ENCODE data around the gene CACUL1. TPM values are rescaled to one million over a fixed set of nuclear protein-coding genes. Genes with fewer than 3 reads are reported as not detected.
"Not testable (repeated sequence)": the region's sequence is repeated elsewhere in the genome, so short reads cannot be mapped to it uniquely, and the experiment has no call there.

The CACUL1 gene
- total RNA-seq, 1 donor from 2014 or later: 23.5 TPM

- intact Hi-C loops (cut with micrococcal nuclease): no loop called here
Measured at GRCh38 chr10:118689070-118689858, 65.5 kb downstream of the CACUL1 start.

GRCh38 chr10:118687472-118687871 lies 67.3 kb downstream of the CACUL1 start:
- intact Hi-C loops (cut with micrococcal nuclease): no loop called here

GRCh38 chr10:118682533-118682932 lies 72.2 kb downstream of the CACUL1 start:
- intact Hi-C loops (cut with micrococcal nuclease): no loop called here

- intact Hi-C loops (cut with micrococcal nuclease): no loop called here
Measured at GRCh38 chr10:118680197-118680596, 74.6 kb downstream of the CACUL1 start.

GRCh38 chr10:118674226-118674919 lies 80.4 kb downstream of the CACUL1 start:
- intact Hi-C loops (cut with micrococcal nuclease): no loop called here

- intact Hi-C loops (cut with micrococcal nuclease): no loop called here
Measured at GRCh38 chr10:118672766-118673715, 81.7 kb downstream of the CACUL1 start.

GRCh38 chr10:118672153-118672552 lies 82.6 kb downstream of the CACUL1 start:
- intact Hi-C loops (cut with micrococcal nuclease): no loop called here

- intact Hi-C loops (cut with micrococcal nuclease): not testable (repeated sequence)
Measured at GRCh38 chr10:118671221-118671620, 83.5 kb downstream of the CACUL1 start.

GRCh38 chr10:118670472-118671124 lies 84.2 kb downstream of the CACUL1 start:
- intact Hi-C loops (cut with micrococcal nuclease): no loop called here

GRCh38 chr10:118669835-118670234 lies 84.9 kb downstream of the CACUL1 start:
- intact Hi-C loops (cut with micrococcal nuclease): no loop called here

- intact Hi-C loops (cut with micrococcal nuclease): no loop called here
Measured at GRCh38 chr10:118669020-118669791, 85.6 kb downstream of the CACUL1 start.

- intact Hi-C loops (cut with micrococcal nuclease): no loop called here
Measured at GRCh38 chr10:118668228-118668952, 86.4 kb downstream of the CACUL1 start.

- intact Hi-C loops (cut with micrococcal nuclease): no loop called here
Measured at GRCh38 chr10:118667732-118668131, 87.0 kb downstream of the CACUL1 start.

- intact Hi-C loops (cut with micrococcal nuclease): no loop called here
Measured at GRCh38 chr10:118666350-118666749, 88.4 kb downstream of the CACUL1 start.

GRCh38 chr10:118664321-118664720 lies 90.4 kb downstream of the CACUL1 start:
- intact Hi-C loops (cut with micrococcal nuclease): no loop called here

GRCh38 chr10:118663176-118663575 lies 91.6 kb downstream of the CACUL1 start:
- intact Hi-C loops (cut with micrococcal nuclease): no loop called here

GRCh38 chr10:118662228-118663035 lies 92.3 kb downstream of the CACUL1 start:
- intact Hi-C loops (cut with micrococcal nuclease): no loop called here

- intact Hi-C loops (cut with micrococcal nuclease): loop anchor here (5.0 kb wide), 1 partner anchor 39 kb away; no protein-coding TSS in a partner anchor
Measured at GRCh38 chr10:118658762-118659161, 96.0 kb downstream of the CACUL1 start.

- intact Hi-C loops (cut with micrococcal nuclease): loop anchor here (5.0 kb wide), 1 partner anchor 39 kb away; no protein-coding TSS in a partner anchor
Measured at GRCh38 chr10:118658168-118658567, 96.6 kb downstream of the CACUL1 start.

Measured in T-helper 2 cell treated with Interferon-gamma antibody and Interleukin-4, amounts not matched to agents 100 ng/mL and 5 ng/mL, for 36 hours (primary cell).